Activated CD4-positive, alpha-beta T cell treated with anti-CD3 and anti-CD28 coated beads, Interleukin-2, amount 50 U/mL, for 24 hours (primary cell): ENCODE measurements around the gene SLC16A1.
"Not testable (repeated sequence)": the region's sequence is repeated elsewhere in the genome, so short reads cannot be mapped to it uniquely, and the experiment has no call there.

Experiments
- DNase-seq, 2 donors: peaks; one replicate each; pipeline ENCODE4 v3.0.0-alpha.2; 2020; ENCODE audit warnings: low read depth in 1 of 2, low spot score in 1 of 2

The SLC16A1 gene, protein sequence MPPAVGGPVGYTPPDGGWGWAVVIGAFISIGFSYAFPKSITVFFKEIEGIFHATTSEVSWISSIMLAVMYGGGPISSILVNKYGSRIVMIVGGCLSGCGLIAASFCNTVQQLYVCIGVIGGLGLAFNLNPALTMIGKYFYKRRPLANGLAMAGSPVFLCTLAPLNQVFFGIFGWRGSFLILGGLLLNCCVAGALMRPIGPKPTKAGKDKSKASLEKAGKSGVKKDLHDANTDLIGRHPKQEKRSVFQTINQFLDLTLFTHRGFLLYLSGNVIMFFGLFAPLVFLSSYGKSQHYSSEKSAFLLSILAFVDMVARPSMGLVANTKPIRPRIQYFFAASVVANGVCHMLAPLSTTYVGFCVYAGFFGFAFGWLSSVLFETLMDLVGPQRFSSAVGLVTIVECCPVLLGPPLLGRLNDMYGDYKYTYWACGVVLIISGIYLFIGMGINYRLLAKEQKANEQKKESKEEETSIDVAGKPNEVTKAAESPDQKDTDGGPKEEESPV

DNA sequence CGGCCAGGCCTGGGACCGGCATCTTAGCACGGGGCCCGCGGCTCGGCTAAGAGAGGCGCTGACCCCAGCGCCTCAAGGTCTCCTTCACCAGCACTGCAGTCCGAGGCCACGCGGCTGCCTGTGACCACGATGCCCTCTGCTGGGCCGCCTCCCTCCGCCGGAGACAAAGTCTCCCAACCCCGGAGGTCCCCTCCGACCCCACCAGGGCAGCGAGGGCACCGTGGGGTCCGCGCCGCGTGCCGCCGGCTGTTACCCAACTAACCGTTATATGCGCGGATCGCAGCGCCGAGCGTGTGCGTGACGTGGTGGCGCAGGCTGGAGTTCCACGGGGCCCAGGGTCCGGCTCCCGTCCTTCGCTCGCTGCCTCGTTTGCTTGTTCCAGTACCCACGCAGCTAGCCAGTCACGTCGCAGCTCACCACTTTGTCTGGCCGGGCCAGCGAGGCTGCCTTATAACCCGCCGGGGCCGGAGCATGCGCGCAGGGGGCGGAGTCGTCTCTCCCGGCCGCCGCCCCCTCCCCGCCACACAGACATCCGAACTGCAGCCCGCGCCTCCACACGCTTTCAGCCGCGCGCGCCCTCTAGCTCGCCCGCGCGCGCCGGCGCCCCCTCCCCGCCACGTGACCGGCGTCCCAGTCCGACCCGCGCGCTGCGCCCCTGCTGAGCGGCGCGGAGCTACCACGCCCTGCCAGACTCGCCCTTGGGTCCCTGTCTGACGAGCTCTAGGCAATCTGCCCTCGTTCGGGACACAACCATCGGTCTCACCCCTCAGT is at the start of gene SLC16A1:
Gene SLC16A1 (minus strand): TSS at position 424 of the 771 bp plus-strand sequence. CDS start 26,888 bp downstream, outside the sequence.
- peak; percentile 80 to 86 for DNase-seq

DNA sequence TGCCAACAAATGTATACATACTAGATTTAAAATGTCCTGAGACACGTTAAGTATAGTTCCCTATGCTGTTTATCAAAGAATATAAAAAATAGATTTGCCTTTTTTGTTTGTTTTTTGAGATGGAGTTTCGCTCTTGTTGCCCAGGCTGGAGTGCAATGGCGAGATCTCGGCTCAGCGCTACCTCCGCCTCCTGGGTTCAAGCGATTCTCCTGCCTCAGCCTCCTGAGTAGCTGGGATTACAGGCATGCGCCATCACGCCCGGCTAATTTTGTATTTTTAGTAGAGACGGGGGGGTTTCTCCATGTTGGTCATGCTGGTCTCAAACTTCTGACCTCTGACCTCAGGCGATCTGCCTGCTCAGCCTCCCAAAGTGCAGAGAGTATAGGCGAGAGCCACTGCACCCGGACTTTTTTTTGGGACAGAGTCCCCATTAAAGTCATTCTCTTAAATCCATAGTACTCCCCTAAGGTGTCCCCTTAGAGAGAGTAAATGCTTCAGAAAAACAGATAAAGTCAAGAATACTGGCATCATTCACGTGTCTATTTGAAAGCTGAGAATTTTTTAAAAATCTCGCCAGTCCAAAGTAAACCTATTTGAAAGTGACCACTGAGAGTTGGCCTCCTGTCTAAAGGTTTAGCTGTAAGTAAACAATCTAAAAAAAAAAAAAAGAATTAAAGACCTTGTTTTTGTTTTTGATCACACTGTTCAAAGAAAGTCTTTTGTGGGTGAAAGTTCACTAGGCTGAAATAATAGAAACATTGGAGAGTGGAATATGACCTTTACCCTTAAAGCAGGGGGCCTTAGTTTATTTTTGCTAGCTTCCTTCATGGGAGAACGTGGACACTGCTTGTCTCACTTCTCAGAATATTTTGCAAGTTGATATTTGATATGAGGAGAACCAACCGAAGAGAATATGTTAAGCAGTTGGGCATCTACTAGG is 48.0 kb upstream of the SLC16A1 start:
- DNase-seq = no peak

DNA sequence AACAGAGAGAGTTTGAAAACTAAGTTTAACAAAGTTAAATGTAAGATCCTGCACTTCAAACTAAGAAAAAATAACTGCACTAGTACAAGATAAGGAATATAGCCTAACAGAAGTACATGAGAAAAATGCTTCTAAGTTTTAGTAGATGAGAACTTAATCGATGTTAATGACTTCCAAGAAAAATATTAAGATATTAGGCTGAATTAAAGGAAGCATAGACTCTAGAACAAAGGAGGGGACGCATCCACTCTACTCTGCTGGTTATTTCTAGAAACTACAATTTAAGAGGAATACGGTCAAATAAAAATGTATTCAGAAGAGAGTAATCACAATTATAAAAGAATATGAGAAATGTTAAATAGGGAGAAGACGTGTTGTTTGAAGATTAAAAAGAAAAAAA is 46.3 kb upstream of the SLC16A1 start:
- DNase-seq = no peak

DNA sequence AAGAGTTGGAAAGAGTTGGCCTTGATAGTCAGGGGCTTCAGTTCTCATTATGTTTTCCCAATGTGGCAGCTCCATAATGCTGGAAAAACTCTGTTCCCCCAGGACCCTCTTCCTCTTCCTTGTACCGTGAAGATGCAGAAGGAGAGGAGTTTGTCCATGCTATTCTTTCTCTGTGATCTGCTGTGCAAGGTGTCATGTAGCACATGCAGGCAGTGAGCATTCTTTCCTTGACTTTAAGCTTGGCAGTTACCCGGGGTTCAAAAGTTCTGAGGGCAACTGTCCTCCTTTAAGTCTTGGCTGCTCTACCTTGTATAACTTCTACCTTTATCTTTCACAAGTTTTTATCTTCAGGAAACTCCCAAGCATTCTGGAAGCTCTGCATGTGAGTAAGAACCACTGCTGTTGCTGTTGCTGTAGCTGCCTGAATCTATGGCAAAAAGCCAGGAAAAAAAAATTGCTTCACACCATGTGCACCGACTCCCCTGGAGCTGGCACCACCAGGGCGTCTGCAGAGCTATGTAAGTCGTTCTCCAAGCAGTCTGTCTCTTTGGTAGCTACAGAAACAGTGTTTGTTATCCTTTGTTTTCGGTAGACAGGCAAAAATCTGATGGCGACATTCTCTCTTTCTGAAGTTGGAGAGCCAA is 42.7 kb upstream of the SLC16A1 start:
- no peak for DNase-seq

DNA sequence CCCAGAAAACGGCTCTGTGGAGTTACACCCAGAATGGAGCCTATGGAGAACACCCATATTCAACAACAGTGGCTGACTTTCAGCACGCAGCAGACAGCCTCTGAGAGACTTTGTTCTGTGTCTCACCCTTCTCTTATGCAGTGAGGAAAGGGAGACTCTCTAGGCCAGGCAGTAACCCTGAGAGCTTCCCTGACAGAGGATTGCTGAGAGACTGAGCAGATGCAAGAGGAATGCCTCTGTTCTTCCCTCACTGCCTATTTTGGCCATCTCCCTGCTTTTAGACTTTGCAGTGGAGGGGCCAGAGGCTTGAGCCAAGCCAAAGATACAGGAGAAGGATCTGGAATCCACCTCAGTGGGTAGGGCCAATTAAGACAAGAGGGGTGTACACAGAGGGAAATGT is 41.8 kb upstream of the SLC16A1 start:
- no peak for DNase-seq

DNA sequence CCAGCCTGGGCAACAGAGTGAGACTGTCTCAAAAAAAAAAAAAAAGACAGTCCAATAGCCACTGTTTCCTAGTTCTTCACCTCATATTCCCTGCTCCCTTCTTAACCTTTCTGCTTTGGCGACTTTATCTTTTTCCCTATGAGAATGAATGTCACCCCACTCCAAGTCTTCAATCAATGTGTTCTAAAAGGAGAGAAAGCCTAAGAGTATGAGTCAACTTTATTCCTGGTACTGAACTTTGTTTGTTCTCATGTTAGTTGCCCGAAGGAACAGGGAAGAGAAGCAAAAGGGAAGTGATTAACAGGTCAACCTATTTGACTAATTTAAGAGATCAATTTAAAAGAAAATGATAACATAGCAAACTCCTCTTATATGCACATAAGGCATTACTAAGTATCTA is 39.9 kb upstream of the SLC16A1 start:
- DNase-seq = no peak

DNA sequence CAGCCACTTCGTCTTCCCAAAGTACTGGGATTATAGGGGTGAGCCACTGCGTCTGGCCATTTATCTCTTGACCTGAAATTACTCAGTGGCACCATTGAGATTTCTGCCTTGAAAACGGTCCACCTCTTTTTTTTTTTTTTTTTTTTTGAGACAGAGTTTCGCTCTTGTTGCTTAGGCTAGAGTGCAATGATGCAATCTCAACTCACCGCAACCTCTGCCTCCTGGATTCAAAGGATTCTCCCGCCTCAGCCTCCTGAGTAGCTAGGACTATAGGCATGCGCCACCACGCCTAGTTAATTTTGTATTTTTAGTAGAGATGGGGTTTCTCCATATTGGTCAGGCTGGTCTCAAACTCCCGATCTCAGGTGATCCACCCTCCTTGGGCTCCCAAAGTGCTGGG is 39.0 kb upstream of the SLC16A1 start:
- DNase-seq = not testable (repeated sequence)

DNA sequence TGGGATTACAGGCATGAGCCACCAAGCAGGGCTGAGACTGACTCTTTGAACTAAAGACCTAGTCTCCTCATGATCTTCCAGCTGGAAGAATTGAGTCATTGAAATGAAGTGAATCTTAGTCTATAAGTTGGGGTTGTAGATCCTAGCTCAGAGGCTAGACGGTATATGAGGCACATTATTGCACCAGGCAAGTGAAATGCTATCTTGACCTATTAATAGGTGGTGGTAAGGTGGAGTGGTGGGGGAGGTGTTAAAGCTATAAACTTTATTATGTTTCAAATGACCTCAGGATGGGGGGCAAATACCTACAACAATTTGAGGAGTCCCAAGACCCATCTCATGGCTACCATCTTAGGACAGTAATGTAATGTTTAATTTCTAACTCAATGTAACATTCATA is 36.8 kb upstream of the SLC16A1 start:
- DNase-seq = no peak

DNA sequence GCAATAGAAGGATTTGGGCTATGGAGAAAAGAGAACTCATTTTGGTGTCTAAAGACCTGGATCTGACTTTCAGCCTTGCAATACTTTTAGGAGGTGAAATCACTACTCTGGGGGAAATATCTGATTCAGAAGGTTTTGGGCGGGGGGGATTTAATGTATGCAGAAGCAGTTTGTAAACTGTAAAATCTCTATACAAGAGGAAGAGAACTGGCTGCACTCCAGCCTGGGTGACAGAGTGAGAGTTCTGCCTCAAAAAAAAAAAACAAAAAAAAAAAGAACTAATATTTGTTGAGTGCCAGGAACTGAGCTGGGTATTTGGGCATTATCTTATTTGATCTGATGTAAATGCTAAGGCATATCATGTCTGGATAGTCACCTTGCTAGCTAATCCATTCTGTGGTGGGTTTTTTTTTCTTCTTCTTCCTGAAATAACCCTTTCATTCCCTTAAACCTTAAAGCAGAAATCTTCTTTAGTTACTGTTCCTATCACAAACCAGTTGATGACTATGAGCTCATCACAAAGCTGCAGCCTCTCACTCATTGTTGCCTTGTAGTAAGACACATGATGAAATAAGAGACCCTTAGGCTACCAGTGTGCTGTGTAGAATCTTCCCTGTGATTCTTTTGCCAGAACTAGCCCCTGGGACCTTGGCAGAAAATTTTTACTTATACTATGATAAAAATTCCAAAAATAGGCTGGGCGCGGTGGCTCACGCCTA is 35.6 kb upstream of the SLC16A1 start:
- no peak for DNase-seq

DNA sequence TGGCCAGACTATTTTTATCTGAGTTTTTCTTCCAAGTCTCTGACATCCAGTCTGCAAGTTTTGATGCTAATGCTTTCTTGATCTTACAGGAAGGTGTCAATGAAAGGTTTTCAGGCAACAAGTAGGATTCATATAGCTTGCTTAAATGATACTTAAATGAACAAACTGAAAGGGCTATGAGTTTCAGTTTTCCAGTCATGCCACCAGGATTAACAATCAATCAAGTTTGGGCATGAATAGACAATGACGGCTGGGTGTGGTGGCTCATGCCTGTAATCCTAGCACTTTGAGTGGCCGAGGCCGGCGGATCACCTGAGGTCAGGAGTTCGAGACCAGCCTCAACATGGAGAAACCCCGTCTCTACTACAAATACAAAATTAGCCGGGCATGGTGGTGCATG is 34.3 kb upstream of the SLC16A1 start:
- no peak for DNase-seq

DNA sequence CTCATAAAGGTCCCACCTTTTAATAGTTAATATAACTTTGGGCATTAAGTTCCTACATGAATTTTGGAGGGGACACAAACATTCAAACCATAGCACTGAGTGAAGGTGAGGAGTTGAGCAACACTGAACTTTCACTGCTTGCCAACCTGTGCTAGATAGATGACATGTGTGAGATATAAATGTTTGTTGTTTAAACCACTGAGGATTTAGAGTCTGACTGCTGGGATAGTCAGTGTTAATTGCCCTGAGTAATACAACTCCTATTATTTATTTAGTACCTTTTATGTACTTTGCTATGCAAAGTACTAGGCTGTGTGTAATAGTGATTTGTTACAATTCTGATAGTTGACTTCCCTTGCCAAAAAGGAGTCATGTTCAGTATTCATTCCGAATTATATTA is 32.4 kb upstream of the SLC16A1 start:
- no peak for DNase-seq

DNA sequence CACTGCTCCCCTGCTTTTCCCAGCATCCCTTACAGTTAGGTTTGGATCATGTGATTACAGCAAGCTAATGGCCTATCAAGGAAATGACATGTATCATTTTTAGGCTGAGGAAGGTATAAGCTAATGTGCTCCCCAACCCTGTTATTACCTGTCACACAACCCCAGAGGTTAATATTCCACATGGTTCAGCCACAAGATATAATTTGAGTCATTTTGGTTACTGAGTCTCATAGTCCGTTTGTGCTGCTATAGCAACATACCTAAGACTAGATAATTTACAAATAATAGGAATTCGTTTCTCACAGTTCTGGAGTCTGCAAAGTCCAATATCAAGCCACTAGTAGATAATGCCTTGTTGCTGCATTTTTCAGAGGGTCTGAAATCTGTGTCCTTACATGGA is 29.1 kb upstream of the SLC16A1 start:
- no peak for DNase-seq

DNA sequence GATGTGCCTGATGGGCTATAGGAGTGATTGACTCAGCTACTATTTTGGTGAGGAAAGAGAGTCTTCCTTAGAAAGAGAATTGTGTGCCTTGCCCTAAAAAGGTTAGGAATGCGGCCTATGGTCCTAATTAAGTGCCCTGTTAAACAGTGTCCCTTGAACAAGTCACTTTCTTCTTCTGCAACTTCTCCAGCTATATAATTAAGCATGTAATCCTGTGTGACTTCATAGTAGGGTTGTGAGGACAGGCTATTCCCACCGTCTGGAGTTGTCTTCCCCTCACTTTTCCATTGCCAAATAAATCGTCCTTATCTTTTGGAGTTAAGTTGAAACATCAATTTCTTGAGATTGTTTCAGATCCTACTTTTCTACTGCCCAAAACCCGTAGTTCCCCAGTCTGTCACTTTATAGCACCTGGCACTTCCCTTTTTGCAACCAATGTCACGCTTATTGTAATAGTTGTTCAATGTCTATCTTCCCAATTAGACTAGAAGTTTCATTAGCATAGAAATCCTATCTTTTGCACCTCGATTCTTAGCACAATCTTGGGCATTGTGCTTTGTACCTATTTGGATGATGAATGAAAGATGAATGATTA is 27.6 kb upstream of the SLC16A1 start:
- DNase-seq = no peak

DNA sequence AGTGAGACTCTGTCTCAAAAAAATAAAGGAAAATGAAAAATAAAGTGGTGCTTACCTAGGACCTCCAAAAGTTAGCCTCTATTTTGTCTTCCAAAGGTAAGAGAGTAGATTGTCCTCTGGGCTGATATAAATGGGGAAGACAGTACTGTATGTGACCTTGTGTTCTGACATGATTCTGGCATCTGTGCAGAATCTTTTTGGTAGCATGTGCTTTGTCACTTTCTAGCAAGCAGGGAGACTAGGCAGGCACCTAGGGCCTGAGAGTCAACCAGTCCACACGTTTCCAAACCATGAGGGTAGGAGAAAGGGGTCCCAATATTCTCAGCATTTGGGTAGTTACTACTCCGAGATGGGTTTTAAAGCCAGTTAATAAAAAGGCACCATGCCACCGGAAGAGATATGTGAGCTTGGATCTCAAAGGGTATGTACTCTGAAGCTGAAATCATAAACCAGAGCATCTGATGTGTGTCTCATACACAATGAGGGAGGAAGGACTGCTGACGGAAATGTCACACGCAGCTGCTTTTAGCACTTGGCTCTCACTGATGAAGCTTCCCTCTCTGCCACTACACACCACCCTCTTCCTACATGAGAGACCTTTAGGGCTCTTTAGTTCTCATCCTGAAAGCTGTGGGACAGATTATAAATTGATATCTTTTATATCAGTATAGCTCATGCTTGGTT is 27.0 kb upstream of the SLC16A1 start:
- DNase-seq = no peak

DNA sequence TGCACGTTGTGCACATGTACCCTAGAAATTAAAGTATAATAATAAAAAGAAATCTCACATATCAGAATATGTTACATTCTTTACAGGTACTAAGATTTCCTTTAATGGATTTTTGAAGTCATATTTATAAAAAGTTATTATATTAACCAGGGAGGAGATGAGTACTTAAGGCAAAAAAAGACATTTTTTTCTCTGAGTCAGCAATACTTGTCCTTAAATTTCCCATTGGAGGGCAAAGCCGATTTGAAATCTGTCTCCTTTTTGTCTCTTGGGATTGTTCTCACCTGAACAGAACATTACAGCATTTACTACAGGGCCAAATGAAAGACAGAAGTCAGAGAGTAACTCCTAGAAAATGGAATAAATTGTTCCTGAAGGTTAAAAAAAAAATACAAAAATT is 26.3 kb upstream of the SLC16A1 start:
- DNase-seq = no peak

DNA sequence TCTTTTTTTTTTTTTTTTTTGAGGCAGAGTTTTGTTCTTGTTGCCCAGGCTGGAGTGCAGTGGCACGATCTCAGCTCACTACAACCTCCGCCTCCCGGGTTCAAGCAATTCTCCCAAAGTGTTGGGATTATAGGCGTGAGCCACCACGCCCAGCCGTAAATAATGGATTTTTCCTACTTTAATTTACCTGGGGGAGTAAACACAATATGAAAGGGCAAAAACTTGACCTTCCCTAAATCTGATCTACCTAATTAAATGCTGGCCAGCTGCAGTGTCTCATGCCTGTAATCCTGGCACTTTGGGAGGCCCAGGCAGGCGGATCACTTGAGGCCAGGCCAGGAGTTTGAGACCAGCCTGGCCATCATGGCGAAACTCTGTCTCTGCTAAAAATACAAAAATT is 25.8 kb upstream of the SLC16A1 start:
- not testable (repeated sequence) for DNase-seq

DNA sequence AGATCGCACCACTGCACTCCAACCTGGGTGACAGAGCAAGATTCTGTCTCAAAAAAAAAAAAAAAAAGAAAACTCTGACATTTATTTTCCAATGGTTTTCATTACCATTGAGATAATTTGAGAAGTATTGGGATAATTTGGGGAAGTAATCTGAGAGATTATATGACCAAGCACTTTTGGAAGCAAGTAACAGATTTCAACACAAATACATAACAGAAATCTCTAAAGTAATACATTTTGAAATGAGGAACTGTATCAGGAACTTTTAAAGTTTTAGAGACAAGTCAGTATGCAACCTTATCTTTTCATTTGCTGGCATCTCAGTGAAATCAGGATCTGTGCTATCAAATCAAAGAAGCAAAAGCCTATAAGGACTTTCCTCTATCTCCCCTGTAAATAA is 25.4 kb upstream of the SLC16A1 start:
- no peak for DNase-seq

DNA sequence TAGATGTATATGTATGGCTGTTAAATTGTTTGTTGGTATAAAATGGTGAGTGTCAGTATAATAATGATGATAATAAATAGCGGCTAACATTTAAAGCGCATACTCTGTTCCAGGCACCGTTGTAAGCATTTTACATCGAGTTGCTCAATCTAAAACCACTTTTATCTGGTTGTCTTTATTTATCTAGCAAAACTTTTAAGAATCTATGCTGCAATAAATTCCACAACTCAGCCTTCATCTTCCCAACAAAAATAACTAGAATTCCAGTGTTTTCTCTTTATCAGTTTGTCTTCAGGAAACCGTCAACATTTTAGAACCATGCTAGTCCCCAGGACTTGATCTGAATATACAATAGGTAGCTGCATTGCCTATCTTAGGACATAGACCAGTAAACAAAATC is 19.3 kb upstream of the SLC16A1 start:
- no peak for DNase-seq

DNA sequence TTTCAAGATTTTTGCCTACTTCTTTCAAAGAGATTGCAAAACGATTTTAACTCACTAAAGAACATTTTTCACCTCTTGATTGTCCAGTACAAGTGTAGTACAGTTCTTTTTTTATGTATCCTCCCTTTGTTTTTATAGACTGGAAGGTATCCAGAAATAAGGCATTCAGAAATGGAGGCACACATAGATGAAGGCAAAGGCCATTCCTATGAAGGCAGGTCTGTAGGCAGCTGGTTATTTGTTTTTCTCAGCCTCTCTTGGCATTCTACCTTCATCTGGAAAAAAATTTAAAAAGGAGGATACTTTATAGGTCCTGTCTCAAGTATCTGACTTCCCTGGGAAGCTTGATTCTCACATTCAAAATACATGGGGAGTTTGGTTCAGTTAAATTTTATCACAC is 18.6 kb upstream of the SLC16A1 start:
- DNase-seq = no peak
